Calu3 (cell line): ENCODE measurements around the gene GRAMD2A. TPM values are rescaled to one million over a fixed set of nuclear protein-coding genes. Genes with fewer than 3 reads are reported as not detected.
A peak's percentile ranks its signal among the peaks of the same experiment; 100 is the strongest.

ENCODE experiments used
- BruUV-seq: library from RNA; stranded (reverse); fragments of 400-500 nt; replicated peaks from 2 replicates; lab custom pipeline; 2021; lab: Mats Ljungman, UMichigan
- CTCF ChIA-PET: fragments of 300-600 bp; sonication (Branson Sonifier 250); formaldehyde crosslinking; loops from one replicate; lab custom pipeline; 2022; ENCODE audit warnings: antibody characterized with exemption; lab: Charles Lee
- DNase-seq: peaks from one replicate; pipeline ENCODE4 v3.0.0; 2022
- H3K27ac Mint-ChIP-seq: one replicate; pipeline ENCODE4 v1.8.0; 2022; ENCODE audit warnings: mixed read lengths; ENCODE audit not compliant: unreplicated experiment
- H3K27me3 Mint-ChIP-seq: one replicate; pipeline ENCODE4 v1.8.0; 2022; ENCODE audit warnings: mixed read lengths; ENCODE audit not compliant: unreplicated experiment
- H3K36me3 Mint-ChIP-seq: one replicate; pipeline ENCODE4 v1.8.0; 2022; ENCODE audit warnings: mild to moderate bottlenecking, moderate library complexity, mixed read lengths; ENCODE audit not compliant: insufficient read depth, unreplicated experiment
- H3K4me1 Mint-ChIP-seq: one replicate; pipeline ENCODE4 v1.8.0; 2022; ENCODE audit warnings: mild to moderate bottlenecking, low read depth, mixed read lengths; ENCODE audit not compliant: unreplicated experiment
- H3K4me3 Mint-ChIP-seq: one replicate; pipeline ENCODE4 v1.8.0; 2022; ENCODE audit warnings: mild to moderate bottlenecking, low read depth, moderate library complexity, mixed read lengths; ENCODE audit not compliant: unreplicated experiment
- H3K9me3 Mint-ChIP-seq: one replicate; pipeline ENCODE4 v1.8.0; 2022; ENCODE audit warnings: low read depth, mixed read lengths; ENCODE audit not compliant: unreplicated experiment
- intact Hi-C: fragments of 100-400 bp; cut with micrococcal nuclease; formaldehyde crosslinking; loops from one replicate; pipeline ENCODE4 v1.10.0; 2022; ENCODE audit not compliant: unreplicated experiment
- total RNA-seq: library from RNA; stranded (reverse); gene quantifications from 2 replicates; pipeline ENCODE4 v1.2.3, GENCODE V29; 2022
- TF ChIP-seq, protein P1 (sequence below): fragments of 200-600 bp; IDR thresholded peaks from one replicate; pipeline ENCODE4 v1.8.0; 2022; ENCODE audit warnings: antibody characterized with exemption; ENCODE audit not compliant: unreplicated experiment

The GRAMD2A gene
- total RNA-seq, 1 experiment from 2014 or later: 2.2 TPM

- TF ChIP-seq, protein P1, sequence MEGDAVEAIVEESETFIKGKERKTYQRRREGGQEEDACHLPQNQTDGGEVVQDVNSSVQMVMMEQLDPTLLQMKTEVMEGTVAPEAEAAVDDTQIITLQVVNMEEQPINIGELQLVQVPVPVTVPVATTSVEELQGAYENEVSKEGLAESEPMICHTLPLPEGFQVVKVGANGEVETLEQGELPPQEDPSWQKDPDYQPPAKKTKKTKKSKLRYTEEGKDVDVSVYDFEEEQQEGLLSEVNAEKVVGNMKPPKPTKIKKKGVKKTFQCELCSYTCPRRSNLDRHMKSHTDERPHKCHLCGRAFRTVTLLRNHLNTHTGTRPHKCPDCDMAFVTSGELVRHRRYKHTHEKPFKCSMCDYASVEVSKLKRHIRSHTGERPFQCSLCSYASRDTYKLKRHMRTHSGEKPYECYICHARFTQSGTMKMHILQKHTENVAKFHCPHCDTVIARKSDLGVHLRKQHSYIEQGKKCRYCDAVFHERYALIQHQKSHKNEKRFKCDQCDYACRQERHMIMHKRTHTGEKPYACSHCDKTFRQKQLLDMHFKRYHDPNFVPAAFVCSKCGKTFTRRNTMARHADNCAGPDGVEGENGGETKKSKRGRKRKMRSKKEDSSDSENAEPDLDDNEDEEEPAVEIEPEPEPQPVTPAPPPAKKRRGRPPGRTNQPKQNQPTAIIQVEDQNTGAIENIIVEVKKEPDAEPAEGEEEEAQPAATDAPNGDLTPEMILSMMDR: no peak
- Mint-ChIP-seq H3K4me1 (peaks cover 47% of the 10 kb centered on the region), H3K9me3 (no peaks in the 10 kb centered on the region), H3K4me3 (no peak overlapping the region), H3K27me3 (no peaks in the 10 kb centered on the region), H3K27ac (peak overlapping the region; percentile 19), H3K36me3 (peaks cover 64% of the 10 kb centered on the region)
- BruUV-seq: no TSS peak
- CTCF ChIA-PET: no interaction called here
- DNase-seq: no peak
- intact Hi-C loops: no loop called here
Observed at GRCh38 chr15:72233769-72234168, 36.2 kb upstream of the GRAMD2A start.

- no peaks in the 10 kb centered on the region for H3K27me3 Mint-ChIP-seq
- intact Hi-C loops: no loop called here
- peak; percentile 61 for DNase-seq
- CTCF ChIA-PET: interaction anchor here (1.0 to 1.8 kb wide), 2 partner anchors 10 to 33 kb away, joined by 3 to 8 read pairs; no protein-coding TSS in a partner anchor
- TF ChIP-seq, protein P1: no peak
- no peaks in the 10 kb centered on the region for H3K9me3 Mint-ChIP-seq
- H3K36me3 Mint-ChIP-seq: peaks cover 72% of the 10 kb centered on the region
- peak overlapping the region; percentile 91 for H3K4me3 Mint-ChIP-seq
- peaks cover 55% of the 10 kb centered on the region for H3K4me1 Mint-ChIP-seq
- TSS peak; percentile 94 for BruUV-seq
- peak overlapping the region; percentile 95 for H3K27ac Mint-ChIP-seq
Observed at GRCh38 chr15:72231833-72232478, 34.4 kb upstream of the GRAMD2A start.

- CTCF ChIA-PET: interaction anchor here (1.0 to 1.8 kb wide), 2 partner anchors 10 to 32 kb away, joined by 3 to 8 read pairs; no protein-coding TSS in a partner anchor
- DNase-seq: peak; percentile 100
- Mint-ChIP-seq H3K36me3 (peaks cover 74% of the 10 kb centered on the region), H3K27me3 (no peaks in the 10 kb centered on the region), H3K27ac (peak within 1 kb of the TSS; percentile 95), H3K4me3 (peak within 1 kb of the TSS; percentile 91), H3K4me1 (peaks cover 55% of the 10 kb centered on the region), H3K9me3 (no peaks in the 10 kb centered on the region)
- TF ChIP-seq, protein P1: no peak
- BruUV-seq: no TSS peak
- intact Hi-C loops: no loop called here
Observed at GRCh38 chr15:72231066-72231832, 33.7 kb upstream of the GRAMD2A start, which contains the start of gene PKM. Gene PKM (minus strand): TSS chr15:72231190. CDS start chr15:72219097, 12,093 bp downstream.

DNA sequence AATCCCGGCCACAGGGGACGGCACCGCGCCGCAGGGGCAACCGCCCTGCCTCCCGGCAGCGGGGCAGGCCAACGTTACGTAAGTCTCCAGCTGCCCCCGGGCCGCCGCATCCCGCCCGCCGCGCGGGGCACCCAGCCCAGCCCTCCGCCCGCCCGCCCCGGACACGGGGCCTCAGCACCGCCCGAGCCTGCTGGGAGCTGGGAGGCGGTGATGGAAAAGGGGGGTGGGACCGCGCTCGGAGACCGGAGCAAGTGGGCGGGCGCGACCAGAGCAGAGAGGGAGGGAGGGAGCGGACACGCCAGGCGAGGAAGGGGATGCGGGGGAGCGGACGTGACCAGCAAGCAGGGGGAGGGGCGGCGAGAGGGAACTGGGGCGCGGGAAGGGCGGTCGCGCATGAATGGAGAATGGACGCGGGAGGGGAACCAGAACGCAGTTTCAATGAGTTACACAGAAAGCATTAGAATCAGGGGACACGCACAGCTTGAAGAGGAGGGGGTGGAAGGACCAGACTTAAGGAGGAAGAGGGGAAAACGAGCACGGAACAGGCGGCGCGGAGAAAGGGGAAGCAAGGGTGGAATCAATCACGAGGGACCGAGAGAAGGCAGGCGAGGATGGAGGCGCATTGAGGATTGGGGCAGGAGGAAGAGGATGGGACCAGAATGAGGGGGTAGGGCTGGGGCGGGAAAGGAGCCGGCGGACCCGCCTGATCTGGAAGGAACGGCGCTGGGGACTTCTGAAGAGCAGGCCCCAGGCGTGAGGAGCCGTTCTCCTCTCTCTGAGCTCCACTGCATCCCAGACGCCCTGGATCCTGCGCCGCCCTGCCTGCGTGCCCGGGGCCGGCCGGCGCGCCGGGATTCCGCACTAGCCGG is 32.8 kb upstream of the GRAMD2A start:
- intact Hi-C loops: no loop called here
- no TSS peak for BruUV-seq
- DNase-seq: peak; percentile 89
- CTCF ChIA-PET: interaction anchor here (0.6 to 1.8 kb wide), 4 partner anchors 11 to 217 kb away, joined by 3 to 8 read pairs (median 4); no protein-coding TSS in a partner anchor
- Mint-ChIP-seq H3K27me3 (no peaks in the 10 kb centered on the region), H3K4me1 (peaks cover 60% of the 10 kb centered on the region), H3K36me3 (peaks cover 78% of the 10 kb centered on the region), H3K27ac (peak overlapping the region; percentile 95), H3K4me3 (peak overlapping the region; percentile 91), H3K9me3 (no peaks in the 10 kb centered on the region)
- TF ChIP-seq, protein P1: no peak
